Thyroid gland (tissue), 4 donors: Measurements from ENCODE around the gene NRAS.

Experiments used
- CTCF ChIP-seq, 6 experiments: fragments of 200-600 bp in 3 of 6; fragments of 450-650 bp in 3 of 6; sonication (generic) in 3 of 6; IDR thresholded peaks; one replicate each; pipeline ENCODE4 v1.5.1; 2016 to 2019; ENCODE audit warnings: antibody characterized with exemption in 6 of 6, mild to moderate bottlenecking in 2 of 6, inconsistent platforms in 1 of 6, moderate library complexity in 1 of 6
- POLR2A ChIP-seq, 2 donors: fragments of 450-650 bp; IDR thresholded peaks; one replicate each; pipeline ENCODE4 v1.6.1; 2017; ENCODE audit warnings: antibody characterized with exemption in 2 of 2, mild to moderate bottlenecking in 2 of 2, moderate library complexity in 1 of 2

DNA sequence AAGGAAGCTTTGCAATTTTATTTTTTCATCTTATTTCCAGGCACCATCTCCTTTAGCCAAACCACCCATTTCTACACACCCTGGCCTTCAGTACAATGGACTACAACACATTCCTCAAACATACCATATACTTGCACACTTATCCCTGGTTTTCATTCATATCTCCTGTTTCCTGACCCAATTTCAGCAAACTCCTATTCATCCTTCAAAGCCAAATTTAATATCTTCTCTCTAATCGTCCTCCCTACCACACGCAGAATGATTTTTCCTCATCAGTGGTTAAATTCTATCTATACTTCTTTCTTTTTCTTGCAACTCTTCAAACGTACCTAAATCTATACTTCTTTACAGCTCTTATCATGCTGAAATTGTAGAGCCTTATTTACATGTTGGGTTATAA, 49.6 kb downstream of the NRAS start:
- no peak for TF ChIP-seq CTCF (IDR thresholded peaks at IDR 0.05)
- TF ChIP-seq POLR2A (IDR thresholded peaks at IDR 0.05) = no peak
